HepG2 (cell line): ENCODE data around the gene MBTPS1. TPM values are rescaled to one million over a fixed set of nuclear protein-coding genes. Genes with fewer than 3 reads are reported as not detected.

Experiments used
- ATAC-seq: fragments of 200-7000 bp; cut with Tn5 transposase; 3 replicates; pipeline ENCODE4 v1.9.1; 2020; ENCODE audit warnings: mild to moderate bottlenecking, moderate library complexity
- BruUV-seq: library from RNA; stranded (reverse); fragments of 400-500 nt; replicated peaks from 2 replicates; lab custom pipeline; 2021; lab: Mats Ljungman, UMichigan
- CTCF ChIA-PET: fragments of 300-600 bp; formaldehyde crosslinking; extraction: SDS; loops from one replicate; lab custom pipeline; 2021; ENCODE audit warnings: low total read pairs, inconsistent platforms, low intra/inter-chr PET ratio; lab: Yijun Ruan, JAX
- POLR2A ChIA-PET: fragments of 350-600 bp; sonication (Branson Sonifier 250); formaldehyde crosslinking; loops from one replicate; lab custom pipeline; 2020; ENCODE audit warnings: antibody characterized with exemption, inconsistent platforms; lab: Yijun Ruan, JAX
- DNase-seq: peaks from one replicate; pipeline ENCODE4 v3.0.0-alpha.2; 2015; ENCODE audit warnings: low spot score
- FAIRE-seq: peaks from 3 replicates; lab custom pipeline; 2011; peaks lifted over from hg19 to GRCh38; lab: Jason Lieb, UNC
- H2AFZ ChIP-seq: one replicate; pipeline ENCODE4 v1.6.1; 2011; ENCODE audit warnings: low read length, inconsistent platforms
- H3K27ac ChIP-seq: fragments of 300-600 bp; 3 replicates; pipeline ENCODE4 v1.8.0; 2011; ENCODE audit warnings: mixed run types, mild to moderate bottlenecking, mixed read lengths, low read length, inconsistent platforms; ENCODE audit not compliant: insufficient read depth; ENCODE audit errors: extremely low read length
- H3K27me3 ChIP-seq, 2 experiments: fragments of 200-600 bp in 1 of 2; 2 replicates in 1 of 2; 3 replicates in 1 of 2; pipeline versions ENCODE4 v1.6.0 to v1.8.0; 2011; ENCODE audit warnings: low read length in 2 of 2, mild to moderate bottlenecking in 2 of 2, moderate library complexity in 2 of 2, inconsistent platforms in 1 of 2; ENCODE audit not compliant: insufficient read depth in 2 of 2, control insufficient read depth in 1 of 2
- H3K36me3 ChIP-seq, 2 experiments: fragments of 200-600 bp in 1 of 2; replicated peaks in 1 of 2; 2 replicates in 1 of 2; 3 replicates in 1 of 2; pipeline versions ENCODE4 v1.5.1 to v1.8.0; 2011; ENCODE audit warnings: low read length in 2 of 2, inconsistent platforms in 1 of 2; ENCODE audit not compliant: insufficient read depth in 2 of 2, control insufficient read depth in 1 of 2
- H3K4me1 ChIP-seq: 2 replicates; pipeline ENCODE4 v1.5.1; 2012; ENCODE audit warnings: low read length, inconsistent platforms; ENCODE audit not compliant: insufficient read depth
- H3K4me2 ChIP-seq: 2 replicates; pipeline ENCODE4 v1.6.0; 2011; ENCODE audit warnings: low read depth, low read length, inconsistent platforms
- H3K4me3 ChIP-seq, 3 experiments: fragments of 200-600 bp in 1 of 3; sonication (generic), shearing (Covaris generic) in 1 of 3; replicated peaks in 1 of 3; 2 replicates each; pipeline ENCODE4 v1.5.1; 2011 to 2016; ENCODE audit warnings: low read length in 3 of 3, inconsistent platforms in 2 of 3, low read depth in 2 of 3, mild to moderate bottlenecking in 2 of 3, control low read depth in 1 of 3, mixed read lengths in 1 of 3; ENCODE audit not compliant: insufficient read depth in 1 of 3
- H3K79me2 ChIP-seq: one replicate; pipeline ENCODE4 v1.6.1; 2011; ENCODE audit warnings: low read length, inconsistent platforms; ENCODE audit not compliant: insufficient read depth
- H3K9ac ChIP-seq: 2 replicates; pipeline ENCODE4 v1.6.0; 2011; ENCODE audit warnings: mild to moderate bottlenecking, low read depth, low read length, inconsistent platforms; ENCODE audit not compliant: insufficient read depth
- H3K9me3 ChIP-seq: 2 replicates; pipeline ENCODE4 v1.5.1; 2012; ENCODE audit warnings: mild to moderate bottlenecking, low read length
- H4K20me1 ChIP-seq: 2 replicates; pipeline ENCODE4 v1.6.0; 2011; ENCODE audit warnings: inconsistent platforms, mild to moderate bottlenecking, low read length, moderate library complexity; ENCODE audit not compliant: insufficient read depth
- ATF4 ChIP-seq, 2 experiments: fragments of 450-650 bp in 1 of 2; sonication (generic) in 1 of 2; formaldehyde crosslinking; IDR thresholded peaks; 2 replicates each; pipeline versions ENCODE4 v1.5.0 to v1.8.0; 2020 to 2022; ENCODE audit warnings: mild to moderate bottlenecking in 1 of 2, missing genetic modification reagents in 1 of 2
- ATF6 ChIP-seq: sonication (generic); formaldehyde crosslinking; conservative IDR thresholded peaks from 2 replicates; pipeline ENCODE4 v1.4.0; 2020; ENCODE audit warnings: missing genetic modification reagents
- EZH2 ChIP-seq: conservative IDR thresholded peaks from 2 replicates; pipeline ENCODE4 v1.6.1; 2012; ENCODE audit warnings: mild to moderate bottlenecking, low read depth, low read length, moderate library complexity
- FOSL2 ChIP-seq: sonication (generic); formaldehyde crosslinking; IDR thresholded peaks from 2 replicates; pipeline ENCODE4 v1.4.0; 2020; ENCODE audit warnings: missing genetic modification reagents
- ISX ChIP-seq: sonication (generic); formaldehyde crosslinking; conservative IDR thresholded peaks from 2 replicates; pipeline ENCODE4 v1.5.0; 2020; ENCODE audit warnings: missing genetic modification reagents
- JUNB ChIP-seq: sonication (generic); formaldehyde crosslinking; IDR thresholded peaks from 2 replicates; pipeline ENCODE4 v1.8.0; 2022; ENCODE audit warnings: missing genetic modification reagents, mild to moderate bottlenecking, borderline replicate concordance
- RBFOX2 ChIP-seq: fragments of 200-400 bp; formaldehyde crosslinking; IDR thresholded peaks from 2 replicates; pipeline ENCODE4 v1.6.1; 2017; ENCODE audit warnings: low read depth, mild to moderate bottlenecking, low read length
- THRA ChIP-seq: sonication (generic); formaldehyde crosslinking; IDR thresholded peaks from 2 replicates; pipeline ENCODE4 v1.4.0; 2020; ENCODE audit warnings: missing genetic modification reagents, borderline replicate concordance
- ZNF280D ChIP-seq: sonication (generic); formaldehyde crosslinking; IDR thresholded peaks from 2 replicates; pipeline ENCODE4 v1.5.1; 2020; ENCODE audit warnings: mild to moderate bottlenecking, missing genetic modification reagents
- ZNF503 ChIP-seq: sonication (generic); formaldehyde crosslinking; IDR thresholded peaks from 2 replicates; pipeline ENCODE4 v1.4.0; 2020; ENCODE audit warnings: missing genetic modification reagents
- WGBS: methylation state at CpG from one replicate; pipeline ENCODE4 v1.1.6; 2017; ENCODE audit warnings: low lambda C conversion rate; 5-methylcytosine and 5-hydroxymethylcytosine counted together
- in situ Hi-C: cut with HindIII; loops from 2 replicates; pipeline ENCODE4 v1.10.0; 2017; ENCODE audit warnings: low pct_unique_long_range_greater_than_20kb; ENCODE audit not compliant: extremely low pct_ligation_motif_present
- intact Hi-C: fragments of 100-400 bp; cut with micrococcal nuclease; formaldehyde crosslinking; loops from one replicate; pipeline ENCODE4 v1.10.0; 2022; ENCODE audit not compliant: unreplicated experiment
- polyA plus RNA-seq, 8 experiments: library from polyadenylated mRNA; depleted of rRNA in 3 of 8; stranded (reverse) in 7 of 8; unstranded in 1 of 8; fragments of >200 nt; fragmentation: Illumina TruSeq in 4 of 8; extraction: Trizol in 4 of 8; gene quantifications; 2 replicates each; pipeline versions ENCODE4 v1.2.1 to v1.2.3, GENCODE V29; 2011 to 2016; ENCODE audit warnings: low read depth in 4 of 8, missing spikeins in 1 of 8, mixed read lengths in 1 of 8; ENCODE audit not compliant: insufficient read depth in 1 of 8
- total RNA-seq, 5 experiments: library from RNA; depleted of rRNA; stranded (reverse); fragments of >200 nt; fragmentation: Illumina TruSeq; extraction: Trizol; gene quantifications; 2 replicates each; pipeline ENCODE4 v1.2.3, GENCODE V29; 2016; ENCODE audit warnings: low read depth in 1 of 5

The MBTPS1 gene
- total and polyA plus RNA-seq, 2 of the 13 experiments (the other 11 are each of a cell fraction or from before 2014, with no cell fraction given): 56.7 to 91.3 TPM

GRCh38 chr16:84141143-84141670 lies 24.5 kb upstream of the MBTPS1 start (continued):
- TF ChIP-seq JUNB (CRISPR knock-in tag): no peak

GRCh38 chr16:84139628-84140258 lies 23.0 kb upstream of the MBTPS1 start:
- no peak for FAIRE-seq
- TF ChIP-seq RBFOX2 (0 out of 2 replicates have a peak, but pooled peaks have one; percentile 35), ISX (no peak), EZH2 (no peak), ZNF280D (CRISPR knock-in tag) (no peak), THRA (no peak), ATF4 (CRISPR knock-in tag; IDR thresholded peaks at IDR 0.05) (peak in 1 of 2 experiments; percentile 73; a peak in 1 of 4 replicates), ATF6 (CRISPR knock-in tag) (no peak), FOSL2 (CRISPR knock-in tag) (no peak), ZNF503 (CRISPR knock-in tag) (no peak)

More at GRCh38 chr16:84139628-84140258, 23.0 kb upstream of the MBTPS1 start:
- WGBS: 68% methylated on average over 6 of the region's 6 CpGs
- intact Hi-C loops: no loop called here
- peak overlapping the region; percentile 98 for H3K27ac ChIP-seq
- ATAC-seq (no peak; the same call in 2 of the 3 replicates), DNase-seq (no peak)
- H3K36me3 ChIP-seq: no peaks in the 10 kb centered on the region
- no peaks in the 10 kb centered on the region for H3K27me3 ChIP-seq
- H3K4me3 ChIP-seq: peak overlapping the region; percentile 57 to 68 (median 59); a peak in 5 of 6 replicates
- H2AFZ ChIP-seq: no peak overlapping the region
- peak overlapping the region; percentile 91 for H3K9ac ChIP-seq
- peaks cover 70% of the 10 kb centered on the region for H3K79me2 ChIP-seq
- in situ Hi-C loops: no loop called here
- POLR2A ChIA-PET: interaction anchor here (0.9 to 8.6 kb wide), 16 partner anchors 9 to 126 kb away, joined by 3 to 142 read pairs (median 4); partner anchors contain the start of genes MBTPS1 and TAF1C
- H4K20me1 ChIP-seq: peaks cover 3% of the 10 kb centered on the region; the same call in 1 of the 2 replicates
- no peaks in the 10 kb centered on the region for H3K9me3 ChIP-seq
- H3K4me1 ChIP-seq: peaks cover 80% of the 10 kb centered on the region
- peak overlapping the region; percentile 93 for H3K4me2 ChIP-seq
- BruUV-seq: TSS peak; percentile 99
- CTCF ChIA-PET: interaction anchor here (1.3 to 3.4 kb wide), 2 partner anchors 55 kb away, joined by 4 to 29 read pairs; no protein-coding TSS in a partner anchor
